ENCODE data around the gene RACGAP1.

GRCh38 chr12:49978125-49978524 lies 47.2 kb downstream of the RACGAP1 start:
- TF ChIP-seq REST (IDR thresholded peaks at IDR 0.05; ENCODE audit: insufficient replicate concordance, low read depth): no peak
- TF ChIP-seq CTCF (IDR thresholded peaks at IDR 0.05; ENCODE audit: insufficient read depth, low read length): no peak
- no peak for TF ChIP-seq POLR2AphosphoS5 (IDR thresholded peaks at IDR 0.05; ENCODE audit: low read depth)
- TF ChIP-seq GABPA (IDR thresholded peaks at IDR 0.05; ENCODE audit: low read depth): no peak

All from HL-60 (cell line).